C1 segment of cervical spinal cord (tissue), 14 donors: ENCODE results near the gene SETD3.
A peak's percentile ranks its signal among the peaks of the same experiment; 100 is the strongest.

Experiments
- DNase-seq, 14 donors: peaks; one replicate each; lab custom pipeline; 2025; lab: John Stamatoyannopoulos, UW

Gene SETD3

GRCh38 chr14:99479906-99480869 lies at the start of gene SETD3:
SETD3 (minus strand) TSS chr14:99480859; CDS start chr14:99465805, 15,054 bp downstream.
- peak in 10 of 14 donors; percentile 5 to 54 (median 28) for DNase-seq

GRCh38 chr14:99529899-99530298 lies 49.2 kb upstream of the SETD3 start:
- no peak for DNase-seq

- no peak for DNase-seq
Measured at GRCh38 chr14:99527427-99528076, 46.9 kb upstream of the SETD3 start.

- DNase-seq = no peak
Measured at GRCh38 chr14:99527026-99527425, 46.4 kb upstream of the SETD3 start.

- no peak for DNase-seq
Measured at GRCh38 chr14:99525699-99526080, 45.0 kb upstream of the SETD3 start.

GRCh38 chr14:99524804-99525698 lies 44.4 kb upstream of the SETD3 start:
- peak in 1 of 14 donors; percentile 15 for DNase-seq

GRCh38 chr14:99524091-99524661 lies 43.5 kb upstream of the SETD3 start:
- DNase-seq = no peak

- DNase-seq = no peak
Measured at GRCh38 chr14:99523704-99524055, 43.0 kb upstream of the SETD3 start.

GRCh38 chr14:99522934-99523703 lies 42.5 kb upstream of the SETD3 start:
- no peak for DNase-seq

- DNase-seq = no peak
Measured at GRCh38 chr14:99522457-99522891, 41.8 kb upstream of the SETD3 start.

GRCh38 chr14:99522025-99522401 lies 41.4 kb upstream of the SETD3 start:
- DNase-seq = no peak

GRCh38 chr14:99521176-99522024 lies 40.7 kb upstream of the SETD3 start:
- DNase-seq = no peak

- DNase-seq = no peak
Measured at GRCh38 chr14:99520571-99521081, 40.0 kb upstream of the SETD3 start.

- no peak for DNase-seq
Measured at GRCh38 chr14:99519931-99520421, 39.3 kb upstream of the SETD3 start.

GRCh38 chr14:99519347-99519881 lies 38.8 kb upstream of the SETD3 start:
- DNase-seq = no peak

GRCh38 chr14:99518441-99519346 lies 38.0 kb upstream of the SETD3 start:
- DNase-seq = peak in 9 of 14 donors; percentile 24 to 73 (median 40)

GRCh38 chr14:99517643-99518381 lies 37.2 kb upstream of the SETD3 start:
- no peak for DNase-seq
